Activated T-helper 1 cell treated with Interleukin-2 at 50 U/mL for 16 hours (primary cell): ENCODE measurements around the gene DPEP2.
"Not testable (repeated sequence)": the region's sequence is repeated elsewhere in the genome, so short reads cannot be mapped to it uniquely, and the experiment has no call there.

Source experiments
- DNase-seq: peaks from one replicate; pipeline ENCODE4 v3.0.0-alpha.2; 2020; ENCODE audit warnings: low read depth

The DPEP2 gene

GRCh38 chr16:68005211-68005610, 5.9 kb upstream of the DPEP2 start:
- no peak for DNase-seq

DNA sequence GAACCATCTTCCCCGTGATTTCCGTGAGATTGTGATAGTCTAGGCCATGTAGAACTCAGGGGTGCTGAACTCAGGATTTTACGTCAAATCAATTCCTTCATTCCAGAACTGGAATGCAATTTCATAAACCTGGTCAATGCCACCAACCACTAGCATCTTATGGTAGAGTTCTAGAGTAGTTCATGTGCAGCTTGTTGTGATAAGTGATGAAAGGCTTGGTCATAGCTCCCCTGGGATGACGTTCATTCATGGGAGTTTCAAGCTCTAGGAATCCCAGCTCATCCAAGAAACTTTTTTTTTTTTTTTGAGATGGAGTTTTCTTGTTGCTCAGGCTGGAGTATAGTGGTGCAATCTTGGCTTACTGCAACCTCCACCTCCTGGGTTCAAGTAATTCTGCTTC, 3.7 kb upstream of the DPEP2 start:
- DNase-seq, result no peak

- DNase-seq, result no peak
These were observed 1.2 kb upstream of the DPEP2 start for GRCh38 chr16:68000450-68000849.

DNA sequence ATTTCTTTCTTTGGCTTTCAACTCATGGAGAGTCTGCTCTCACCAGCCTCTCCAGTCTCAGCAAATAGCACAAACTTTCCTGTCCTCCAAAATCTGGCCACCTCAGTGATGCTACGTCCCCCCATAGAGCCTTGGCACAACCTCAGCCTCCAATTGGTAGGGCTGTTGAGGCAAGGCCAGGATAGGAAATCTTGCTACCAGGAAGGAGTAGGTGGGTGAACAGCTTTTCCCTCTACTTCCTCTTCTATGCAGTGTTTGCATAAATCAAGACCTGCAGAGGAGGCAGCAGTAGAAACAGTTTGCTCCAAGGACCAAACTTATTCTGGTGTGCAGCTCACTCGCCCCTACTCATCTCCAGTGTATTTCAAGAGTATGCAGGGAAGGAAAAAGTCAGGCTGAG, 701 bp upstream of the DPEP2 start:
- DNase-seq, result no peak

GRCh38 chr16:67998231-67998778, 979 bp downstream of the DPEP2 start:
- not testable (repeated sequence) for DNase-seq

DNA sequence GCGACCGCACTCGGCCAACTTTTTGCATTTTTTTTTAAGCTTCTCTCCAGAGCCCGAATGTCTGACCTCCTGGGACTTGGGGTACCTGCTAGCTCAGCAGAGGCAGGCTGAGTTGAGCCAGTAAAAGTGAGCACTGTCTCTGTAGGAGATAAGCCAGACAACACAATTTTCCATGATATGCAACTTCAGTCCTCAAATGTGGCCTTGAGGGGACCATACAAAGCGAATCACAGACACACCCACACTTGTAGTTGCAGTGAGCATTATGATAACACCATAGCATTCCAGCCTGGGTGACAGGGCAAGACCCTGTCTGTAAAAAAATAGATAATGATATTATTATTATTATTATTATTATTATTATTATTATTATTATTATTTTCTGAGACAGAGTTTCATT, 2.6 kb downstream of the DPEP2 start:
- DNase-seq, result no peak

DNA sequence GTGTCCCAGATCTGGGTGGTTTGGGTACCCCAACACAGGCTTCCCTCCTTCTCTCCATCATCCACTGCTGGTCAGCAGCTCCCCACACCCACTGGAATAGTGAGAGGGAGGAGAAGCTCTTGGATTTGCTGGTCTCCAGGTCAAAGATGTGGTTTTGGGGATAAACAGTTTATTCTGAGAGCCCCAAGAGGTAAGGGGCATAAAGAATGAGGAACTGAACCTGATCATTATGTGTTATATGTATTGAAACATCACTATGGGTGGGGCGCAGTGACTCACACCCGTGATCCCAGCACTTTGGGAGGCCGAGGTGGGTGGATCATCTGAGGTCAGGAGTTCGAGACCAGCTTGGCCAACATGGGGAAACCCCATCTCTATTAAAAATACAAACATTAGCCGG, 3.9 kb downstream of the DPEP2 start:
- DNase-seq, result no peak

DNA sequence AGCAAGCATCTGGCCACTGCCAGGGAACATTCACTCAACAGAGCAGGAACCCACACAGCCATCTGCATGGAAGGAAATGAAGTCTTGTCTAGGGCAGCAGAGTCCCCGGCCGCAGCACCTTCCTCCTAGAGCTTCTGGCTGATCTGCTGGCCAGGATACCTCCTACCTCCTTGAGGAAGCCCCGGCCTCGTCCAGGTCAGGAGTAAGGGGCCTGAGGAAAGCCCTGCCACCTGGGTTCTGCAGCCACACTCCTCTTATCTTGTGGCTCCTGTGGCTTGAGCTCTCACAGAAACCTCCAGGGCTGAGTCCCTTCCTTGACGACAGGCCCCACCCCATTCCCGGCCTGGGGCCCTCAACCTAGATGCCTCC, 5.3 kb downstream of the DPEP2 start:
- DNase-seq, result not testable (repeated sequence)

DNA sequence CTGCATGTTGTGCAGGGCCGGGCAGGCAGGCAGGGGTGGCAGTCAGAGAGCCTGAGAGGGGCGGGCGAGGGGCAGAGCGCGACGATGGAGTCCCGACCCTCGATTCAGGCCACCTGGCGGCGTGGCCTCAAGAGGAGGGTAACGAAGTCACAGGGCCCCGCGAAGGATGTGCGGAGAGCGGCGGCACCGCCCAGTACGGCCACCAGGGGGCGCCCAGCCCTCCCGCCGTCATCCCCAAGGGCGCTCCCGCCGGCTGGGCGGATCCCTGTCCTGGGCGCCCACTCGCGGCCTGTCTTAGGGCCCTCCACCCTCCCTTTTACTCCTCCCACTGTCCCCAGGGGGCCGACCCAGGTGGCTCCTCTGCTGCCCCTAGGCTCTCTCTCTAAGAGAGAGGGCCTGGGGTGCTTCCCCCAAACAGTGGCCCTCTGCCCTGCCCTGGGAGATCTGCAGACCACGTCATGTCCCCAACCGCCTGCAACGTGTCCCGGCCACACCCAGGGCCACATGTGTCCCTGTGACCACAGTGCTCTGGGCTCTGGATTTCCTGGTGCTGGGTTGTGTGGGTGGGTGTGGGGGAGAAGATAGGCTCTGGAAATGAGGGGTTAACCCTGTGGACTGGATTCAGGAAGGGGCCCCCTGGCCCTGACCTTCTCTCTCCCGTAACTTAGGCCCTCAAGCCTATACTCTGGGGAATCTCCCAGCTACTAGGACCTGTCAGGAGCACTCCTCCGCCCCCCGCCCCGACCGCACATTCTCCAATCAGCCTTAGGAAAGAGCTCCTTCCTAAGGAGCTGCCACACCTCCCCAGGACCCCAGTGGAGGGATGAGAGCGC, 5.9 kb downstream of the DPEP2 start:
- DNase-seq, result peak; percentile 74

DNA sequence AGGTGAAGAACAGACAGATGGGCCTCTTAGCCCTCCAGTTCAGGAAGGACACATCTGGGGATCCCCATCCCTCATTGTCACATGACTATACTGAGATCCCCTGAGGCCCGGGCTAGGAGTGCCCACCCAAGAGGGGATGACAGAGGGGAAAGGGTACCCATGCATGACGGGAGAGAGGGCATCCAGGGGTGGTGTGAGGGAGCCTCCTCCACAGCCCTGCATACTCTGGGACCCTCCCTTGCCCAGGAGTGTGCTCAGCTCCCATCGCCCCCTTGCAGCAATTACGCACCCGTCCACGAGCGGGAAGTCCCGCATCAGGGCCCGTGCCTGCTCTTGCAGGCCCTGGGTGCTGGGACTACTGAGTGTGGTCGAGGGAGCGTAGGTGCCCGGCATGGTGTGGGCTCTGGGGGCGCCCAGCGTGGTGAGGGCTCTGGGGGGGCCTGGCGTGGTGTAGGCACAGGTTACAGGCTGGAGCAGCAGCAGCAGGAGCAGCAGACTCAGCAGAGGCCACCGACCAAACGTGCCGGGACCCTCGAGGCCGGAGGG, 6.5 kb downstream of the DPEP2 start:
- DNase-seq, result no peak

GRCh38 chr16:67990018-67990386, 9.3 kb downstream of the DPEP2 start:
- DNase-seq, result no peak

DNA sequence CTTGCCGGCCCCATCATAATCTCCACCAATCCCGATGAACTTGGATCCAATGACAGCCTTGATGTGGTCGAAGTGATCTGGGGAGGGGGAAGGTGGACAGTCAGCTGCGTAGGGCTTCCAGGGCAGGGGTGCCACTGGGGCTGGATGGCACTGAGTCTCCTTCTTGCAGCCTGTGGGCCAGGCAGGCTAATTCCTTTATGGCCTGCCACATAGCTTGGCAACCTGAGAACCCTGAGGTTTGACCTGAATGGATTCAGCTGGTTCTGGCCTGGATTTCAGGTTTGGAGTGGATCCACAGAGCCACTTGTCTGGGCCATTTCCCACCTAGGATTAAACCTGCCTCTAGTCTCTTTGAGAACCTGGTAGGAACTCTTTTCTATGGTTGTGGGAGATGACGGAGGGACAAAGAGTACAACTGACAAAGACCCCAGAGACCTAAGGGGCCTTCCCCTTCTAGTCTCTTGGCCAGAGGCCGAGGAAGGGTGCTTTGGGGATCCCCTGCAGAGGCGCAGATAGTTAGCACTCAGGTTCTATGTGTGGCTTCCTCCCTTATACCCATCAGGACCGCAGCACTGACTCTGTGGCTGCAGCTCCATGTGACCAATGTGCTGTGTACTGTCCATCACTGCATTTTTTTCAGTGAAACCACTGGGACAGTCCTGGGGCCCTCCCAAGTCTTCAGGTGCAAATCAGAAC, 9.8 kb downstream of the DPEP2 start:
- DNase-seq, result no peak

DNA sequence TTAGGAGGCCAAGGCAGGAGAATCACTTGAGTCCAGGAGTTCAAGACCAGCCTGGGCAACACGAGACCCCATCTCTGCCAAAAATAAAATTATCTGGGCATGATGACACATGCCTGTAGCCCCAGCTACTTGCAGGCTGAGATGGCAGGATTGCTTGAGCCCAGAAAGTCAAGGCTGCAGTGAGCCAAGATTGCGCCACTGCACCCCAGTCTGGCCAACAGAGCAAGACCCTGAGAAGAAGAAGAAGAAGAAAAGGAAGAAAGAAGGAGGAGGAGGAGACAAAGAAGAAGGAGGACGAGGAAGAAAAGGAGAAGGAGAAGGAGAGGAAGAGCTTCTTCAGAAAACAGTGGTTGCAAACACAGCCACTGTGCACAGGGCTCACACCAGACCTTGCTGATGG, 10.6 kb downstream of the DPEP2 start:
- no peak for DNase-seq

DNA sequence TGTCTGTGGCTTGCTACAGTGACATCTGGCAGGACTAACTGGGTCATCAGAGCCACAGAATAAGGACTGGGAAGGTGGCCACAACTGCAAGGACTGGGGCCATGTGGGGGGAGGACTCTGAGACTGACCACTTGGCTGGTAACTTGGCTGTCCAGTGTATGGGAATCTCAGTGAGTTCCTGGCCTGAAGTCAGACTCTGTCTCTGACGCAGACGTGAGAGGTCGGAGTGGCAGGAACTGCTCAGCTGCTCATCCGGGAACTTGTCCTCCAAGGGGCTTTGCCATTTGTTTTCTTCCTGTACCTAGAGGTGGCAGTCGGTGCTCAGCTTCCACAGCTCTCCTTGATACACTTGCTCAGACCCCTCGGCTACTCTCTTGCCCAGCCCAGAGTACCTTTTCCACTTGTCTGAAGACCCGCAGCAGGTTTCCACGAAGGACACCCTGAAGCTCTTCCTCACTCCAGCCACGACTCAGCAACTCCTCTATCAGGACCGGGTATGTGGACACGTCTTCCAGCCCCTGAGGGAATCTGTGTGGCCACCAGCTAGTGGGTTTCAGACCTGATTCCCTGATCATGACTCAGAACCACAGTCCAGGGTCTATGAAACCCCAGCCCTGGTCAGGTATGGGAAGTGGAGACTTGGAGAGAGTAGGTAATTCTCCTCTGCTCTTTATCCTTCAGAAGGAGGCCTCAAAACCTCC, 11.7 kb downstream of the DPEP2 start:
- no peak for DNase-seq

DNA sequence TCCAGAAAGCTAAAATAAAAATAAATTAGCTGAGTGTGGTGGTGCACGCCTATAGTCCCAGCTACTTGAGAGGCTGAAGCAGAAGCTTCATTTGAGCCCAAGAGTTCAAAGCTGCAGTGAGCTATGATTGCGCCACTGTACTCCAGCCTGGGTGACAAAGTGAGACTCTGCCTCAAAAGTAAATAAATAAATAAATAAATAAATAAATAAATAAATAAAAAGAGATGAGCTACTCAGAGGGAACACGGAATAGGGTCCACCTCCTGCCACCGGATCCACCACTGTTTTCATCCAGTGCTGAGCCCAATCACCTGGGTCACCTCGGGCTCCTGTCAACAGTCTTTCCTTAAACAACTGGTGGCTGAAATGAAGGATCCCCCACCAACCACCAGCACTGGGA, 12.3 kb downstream of the DPEP2 start:
- DNase-seq, result no peak

DNA sequence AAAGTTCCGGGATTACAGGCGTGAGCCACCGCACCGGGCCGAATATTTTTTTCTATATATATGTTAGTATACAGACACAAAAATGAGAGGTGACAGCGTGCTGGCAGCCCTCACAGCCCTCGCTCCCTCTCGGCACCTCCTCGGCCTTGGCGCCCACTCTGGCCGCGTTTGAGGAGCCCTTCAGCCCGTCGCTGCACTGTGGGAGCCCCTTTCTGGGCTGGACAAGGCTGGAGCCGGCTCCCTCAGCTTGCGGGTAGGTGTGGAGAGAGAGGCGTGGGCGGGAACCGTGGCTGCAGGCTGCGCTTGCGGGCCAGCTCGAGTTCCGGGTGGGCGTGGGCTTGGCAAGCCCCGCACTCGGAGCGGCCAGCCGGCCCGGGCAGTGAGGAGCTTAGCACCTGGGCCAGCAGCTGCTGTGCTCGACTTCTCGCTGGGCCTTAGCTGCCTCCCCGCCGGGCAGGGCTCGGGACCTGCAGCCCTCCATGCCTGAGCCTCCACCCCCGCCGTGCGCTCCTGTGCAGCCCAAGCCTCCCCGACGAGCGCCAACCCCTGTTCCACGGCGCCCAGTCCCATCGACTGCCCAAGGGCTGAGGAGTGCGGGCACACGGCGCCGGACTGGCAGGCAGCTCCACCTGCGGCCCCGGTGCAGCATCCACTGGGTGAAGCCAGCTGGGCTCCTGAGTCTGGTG, 17.1 kb downstream of the DPEP2 start:
- DNase-seq, result no peak

GRCh38 chr16:67979955-67980678, 19.2 kb downstream of the DPEP2 start, which contains the start of gene DPEP3:
Gene DPEP3 (minus strand): TSS chr16:67980499. CDS start chr16:67980380, 119 bp downstream.
- no peak for DNase-seq

- DNase-seq, result no peak
These were observed 21.6 kb downstream of the DPEP2 start for GRCh38 chr16:67977469-67978227.

DNA sequence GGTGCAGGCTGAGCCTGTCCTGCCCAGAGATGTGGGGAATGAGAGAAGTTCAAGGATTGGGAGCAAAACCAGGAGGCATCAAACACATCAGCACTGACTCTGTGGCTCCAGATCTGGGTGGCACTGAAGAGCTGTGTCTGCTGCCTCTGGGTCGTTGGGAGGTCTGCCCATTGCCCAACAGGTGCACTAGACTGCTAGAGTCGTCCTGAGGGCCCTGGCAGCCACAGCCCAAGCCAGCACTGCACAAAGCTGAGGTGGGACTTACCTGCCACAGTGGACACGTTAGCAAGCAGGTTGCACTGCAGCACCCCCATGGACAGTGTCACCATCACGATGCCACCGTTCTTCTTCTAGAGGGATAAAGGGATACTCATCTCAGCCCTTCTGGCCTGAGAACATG, 22.3 kb downstream of the DPEP2 start:
- no peak for DNase-seq

- no peak for DNase-seq
These were observed 23.1 kb downstream of the DPEP2 start for GRCh38 chr16:67976205-67976604.
